SU-DHL-6 (cell line): Measurements from ENCODE around the gene GPR152.

Experiments
- CTCF ChIP-seq: fragments of 200-600 bp; sonication (generic); IDR thresholded peaks from one replicate; pipeline ENCODE4 v1.5.1; 2017; ENCODE audit warnings: antibody characterized with exemption, mild to moderate bottlenecking, low read length, moderate library complexity; ENCODE audit not compliant: insufficient read depth, poor library complexity, severe bottlenecking
- EZH2phosphoT487 ChIP-seq: fragments of 200-600 bp; sonication (generic), shearing (Covaris generic); conservative IDR thresholded peaks from 2 replicates; pipeline ENCODE4 v1.6.1; 2018; ENCODE audit warnings: mild to moderate bottlenecking, antibody characterized with exemption, low read length, moderate library complexity, mixed read lengths

- TF ChIP-seq CTCF: no peak
- no peak for TF ChIP-seq EZH2phosphoT487
Measured at GRCh38 chr11:67423891-67424613, 28.5 kb downstream of the GPR152 start.
